NT2/D1 (cell line): Measurements from ENCODE around the gene HMOX1.

Experiments used
- SUZ12 ChIP-seq: IDR thresholded peaks from 2 replicates; pipeline ENCODE4 v1.6.1; 2011; ENCODE audit not compliant: insufficient read length, insufficient read depth; ENCODE audit errors: extremely low read depth
- ZNF274 ChIP-seq: IDR thresholded peaks from 2 replicates; pipeline ENCODE4 v1.6.1; 2011; ENCODE audit warnings: mild to moderate bottlenecking, low read depth, low read length

DNA sequence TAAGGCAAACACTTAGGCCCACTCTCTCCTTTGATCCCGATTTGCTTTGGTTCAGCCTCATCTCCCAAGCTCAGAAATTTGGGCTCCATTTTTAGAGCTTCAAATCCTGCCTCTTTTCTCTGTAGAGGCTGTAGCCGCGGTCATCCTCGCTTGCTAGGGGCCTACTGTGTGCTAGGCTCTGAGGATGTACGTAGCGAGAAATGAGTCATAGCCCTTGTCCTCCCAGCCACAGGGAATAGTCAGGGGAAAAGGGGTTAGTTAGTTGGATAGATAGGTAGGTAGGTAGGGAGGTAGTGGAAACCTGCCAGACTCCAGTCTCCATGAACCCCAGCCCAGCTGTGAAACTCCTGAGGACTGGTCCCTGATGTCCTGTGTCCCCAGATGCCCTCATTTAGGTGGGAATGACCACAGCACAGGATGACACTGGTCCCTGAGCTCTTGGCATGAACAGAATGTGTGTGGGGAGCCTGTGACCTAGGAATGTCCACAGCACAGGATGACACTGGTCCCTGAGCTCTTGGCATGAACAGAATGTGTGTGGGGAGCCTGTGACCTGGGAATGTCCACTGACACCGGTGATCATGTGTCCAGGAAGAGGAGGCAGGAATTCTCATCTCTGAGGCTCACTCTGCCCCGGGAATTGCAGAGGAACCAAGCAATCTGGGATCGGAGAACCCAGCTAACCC lies 21.4 kb upstream of the HMOX1 start:
- TF ChIP-seq ZNF274 (no peak), SUZ12 (no peak)
